ENCODE data around the gene LTBP3. TPM values are rescaled to one million over a fixed set of nuclear protein-coding genes. Genes with fewer than 3 reads are reported as not detected.

LTBP3 gene
- polyA plus RNA-seq (ENCODE audit: insufficient read length in 12 of 12) = 100 to 1,000 TPM in 9 of 12 donors, 10 to 100 TPM in 2, not detected in 1; 95.8 to 250 (median 124) TPM
- long read RNA-seq, donor 1, transcript LTBP3-214 (10 exons, 1,889 nt) = major isoform, 5 of 30 reads
- long read RNA-seq, donor 1, partial matches to known transcripts = 22 of 30 reads
- long read RNA-seq, donor 1, other reads (novel, unspliced or antisense) = 0 of 30 reads
- long read RNA-seq, donor 2, partial matches to known transcripts = 24 of 32 reads
- long read RNA-seq, donor 2, other reads (novel, unspliced or antisense) = 0 of 32 reads
- long read RNA-seq, donor 3, partial matches to known transcripts = 128 of 131 reads
- long read RNA-seq, donor 3, other reads (novel, unspliced or antisense) = 0 of 131 reads
- long read RNA-seq, donor 4, partial matches to known transcripts = 23 of 25 reads
- long read RNA-seq, donor 4, other reads (novel, unspliced or antisense) = 0 of 25 reads
- long read RNA-seq, donor 5 = 0 reads
- long read RNA-seq, donor 6, partial matches to known transcripts = 28 of 31 reads
- long read RNA-seq, donor 6, other reads (novel, unspliced or antisense) = 0 of 31 reads
- long read RNA-seq, donor 7, partial matches to known transcripts = 24 of 29 reads
- long read RNA-seq, donor 7, other reads (novel, unspliced or antisense) = 0 of 29 reads
- long read RNA-seq, donor 8, partial matches to known transcripts = 320 of 320 reads
- long read RNA-seq, donor 8, other reads (novel, unspliced or antisense) = 0 of 320 reads
- long read RNA-seq, donor 9, partial matches to known transcripts = 16 of 18 reads
- long read RNA-seq, donor 9, other reads (novel, unspliced or antisense) = 0 of 18 reads
- long read RNA-seq, donor 10, partial matches to known transcripts = 30 of 39 reads
- long read RNA-seq, donor 10, other reads (novel, unspliced or antisense) = 7 of 39 reads
- long read RNA-seq, donor 11, partial matches to known transcripts = 154 of 187 reads
- long read RNA-seq, donor 11, other reads (novel, unspliced or antisense) = 27 of 187 reads

DNA sequence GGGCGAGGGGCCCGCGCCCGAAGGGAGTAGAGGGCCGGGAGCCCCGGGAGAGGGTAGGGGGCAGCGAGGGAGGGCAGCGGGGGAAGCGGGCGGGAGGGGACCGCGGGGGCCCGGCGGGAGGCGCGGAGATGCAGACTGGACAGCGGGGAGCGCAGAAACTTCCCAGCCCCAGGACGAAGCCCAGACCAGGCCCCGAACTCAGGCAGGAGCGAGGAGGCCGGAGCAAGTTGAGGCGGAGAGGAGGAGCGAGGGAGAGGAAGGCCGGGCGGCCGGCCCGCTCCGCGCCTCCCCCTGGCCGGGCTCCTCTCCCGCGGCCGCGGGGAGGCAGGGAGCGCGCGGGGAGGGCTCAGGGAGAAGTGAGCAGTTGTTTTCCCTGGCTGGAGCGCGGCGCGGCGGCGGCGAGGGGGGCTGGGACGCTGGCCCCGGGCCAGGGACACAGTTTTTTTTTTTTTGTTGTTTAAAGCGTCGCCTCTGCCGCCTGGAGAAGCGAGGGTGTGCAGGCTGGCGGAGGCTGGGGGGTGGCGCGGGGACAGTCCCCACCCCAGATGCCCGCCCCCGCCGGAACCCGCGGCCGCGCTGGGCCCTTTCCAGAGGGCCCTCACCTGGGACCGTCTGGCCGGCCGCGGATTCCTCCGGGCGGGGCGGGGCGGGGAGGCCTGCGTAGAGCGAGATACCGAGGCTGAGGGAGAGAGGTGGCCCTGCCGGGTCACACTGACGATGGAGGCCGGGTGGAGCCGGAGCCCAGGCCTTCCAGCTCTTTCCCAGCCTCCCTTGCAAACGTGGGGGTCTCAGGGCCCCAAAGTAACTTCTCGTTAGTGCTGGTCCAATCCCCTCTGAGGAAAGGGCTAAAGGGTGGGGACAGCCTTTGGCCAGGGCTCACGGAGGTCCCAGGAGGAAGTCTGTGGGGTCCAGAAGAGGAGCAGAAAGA is at the start of gene LTBP3:
TSS of gene LTBP3 (minus strand) at position 358 of the 928 bp plus-strand sequence. CDS start 400 bp downstream, outside the sequence.
- peak; percentile 88 for DNase-seq

- peak; percentile 92 for DNase-seq
These were observed 48.9 kb upstream of the LTBP3 start for GRCh38 chr11:65606876-65607613.

DNA sequence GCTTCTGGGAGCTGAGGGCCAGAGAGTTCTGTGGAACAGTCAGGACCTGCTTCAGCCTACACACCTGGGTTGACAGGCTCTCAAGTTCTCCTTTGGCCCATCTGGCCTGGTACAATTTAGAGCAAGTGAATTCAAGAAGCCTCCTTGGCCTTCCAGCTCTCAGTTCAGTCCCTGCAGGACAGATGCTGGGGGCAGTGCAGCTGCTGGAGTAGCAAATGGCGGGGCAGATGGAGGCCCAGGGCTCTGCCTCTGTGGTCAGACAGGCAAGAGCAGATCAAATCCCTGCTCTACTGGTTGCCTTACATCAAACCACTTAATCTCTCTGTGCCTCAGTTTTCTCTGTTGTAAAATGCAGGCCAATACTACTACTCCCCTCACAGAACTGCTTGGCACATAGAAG is 46.1 kb upstream of the LTBP3 start:
- no peak for DNase-seq

GRCh38 chr11:65599955-65600246 is 41.7 kb upstream of the LTBP3 start:
- no peak for DNase-seq

GRCh38 chr11:65599216-65599954 is 41.2 kb upstream of the LTBP3 start:
- DNase-seq = no peak

- no peak for DNase-seq
These were observed 40.1 kb upstream of the LTBP3 start for GRCh38 chr11:65598258-65598699.

GRCh38 chr11:65596520-65596919 is 38.4 kb upstream of the LTBP3 start:
- DNase-seq = no peak

DNA sequence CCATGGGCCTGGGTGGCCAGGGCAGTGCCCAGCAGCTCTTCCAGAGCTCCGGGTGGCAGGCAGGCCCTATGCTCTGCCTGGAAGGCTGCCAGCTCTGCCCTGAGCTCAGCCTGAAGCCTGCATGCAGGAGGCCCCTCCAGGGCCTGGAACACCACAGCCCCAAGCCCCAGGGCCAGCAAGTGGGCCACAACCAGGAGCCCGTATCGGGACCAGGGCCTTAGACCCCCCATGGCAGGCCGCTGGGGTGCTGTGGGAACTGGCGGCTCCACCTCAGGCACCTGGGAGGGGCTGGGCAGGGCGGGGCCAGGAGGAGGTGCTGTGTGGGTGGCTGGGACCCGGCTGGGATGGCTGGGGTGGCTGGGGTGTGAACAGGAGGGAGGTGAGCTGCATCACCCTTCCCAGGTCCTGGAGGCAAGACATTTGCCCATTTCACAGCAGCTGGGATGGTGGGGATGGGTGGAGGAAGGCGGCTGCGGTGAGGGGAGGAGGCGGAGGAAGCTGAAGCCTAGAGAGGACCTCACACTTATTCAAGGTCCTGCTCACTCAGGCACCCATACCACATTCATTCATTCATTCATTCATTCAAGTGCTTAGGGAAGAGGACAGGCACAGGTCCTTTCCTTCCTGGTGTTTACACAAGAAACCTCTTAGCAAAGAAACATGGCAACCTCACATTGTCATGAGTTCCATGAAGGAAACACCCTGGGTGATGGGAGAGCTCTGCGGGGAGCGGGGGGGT is 37.6 kb upstream of the LTBP3 start, which contains the start of gene KCNK7:
TSS of gene KCNK7 (minus strand) at position 258 of the 739 bp plus-strand sequence. CDS start at position 230, 28 bp downstream.
- no peak for DNase-seq

GRCh38 chr11:65595131-65595530 is 37.0 kb upstream of the LTBP3 start:
- no peak for DNase-seq

GRCh38 chr11:65593518-65594414 is 35.6 kb upstream of the LTBP3 start:
- no peak for DNase-seq

DNA sequence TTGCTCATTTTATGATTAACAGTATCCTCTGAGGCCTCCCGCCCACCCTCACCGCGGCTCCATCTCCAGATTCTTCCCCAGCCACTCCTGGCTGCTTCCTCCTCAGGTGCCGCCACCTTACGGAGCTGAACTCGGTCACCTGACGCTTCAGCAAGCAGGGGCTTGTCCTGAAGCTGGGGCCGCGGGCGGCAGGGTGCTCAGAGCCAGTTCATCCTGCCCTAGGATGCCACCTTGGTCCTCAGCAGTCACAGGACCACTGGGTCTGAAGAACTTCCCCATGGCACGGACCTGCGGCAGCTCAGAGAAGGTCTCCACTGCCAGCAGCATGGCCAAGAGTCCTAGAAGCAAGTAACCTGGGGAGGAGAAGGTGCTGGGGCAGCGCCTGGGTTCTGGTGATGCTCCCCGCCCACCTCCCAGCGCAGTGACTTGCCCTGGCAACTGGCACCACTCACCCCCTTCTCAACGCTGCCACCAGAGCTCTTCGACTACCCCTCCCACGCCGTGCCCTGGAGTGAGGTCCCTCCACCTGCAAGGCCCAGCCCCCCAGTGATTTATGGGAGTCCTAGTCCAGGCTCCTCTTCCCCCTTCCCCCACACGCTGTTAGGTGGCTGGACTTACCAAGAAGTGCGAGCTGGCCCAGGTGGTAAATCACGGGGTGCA is 34.8 kb upstream of the LTBP3 start:
- DNase-seq = no peak

GRCh38 chr11:65591939-65592857 is 34.0 kb upstream of the LTBP3 start:
- DNase-seq = no peak

DNA sequence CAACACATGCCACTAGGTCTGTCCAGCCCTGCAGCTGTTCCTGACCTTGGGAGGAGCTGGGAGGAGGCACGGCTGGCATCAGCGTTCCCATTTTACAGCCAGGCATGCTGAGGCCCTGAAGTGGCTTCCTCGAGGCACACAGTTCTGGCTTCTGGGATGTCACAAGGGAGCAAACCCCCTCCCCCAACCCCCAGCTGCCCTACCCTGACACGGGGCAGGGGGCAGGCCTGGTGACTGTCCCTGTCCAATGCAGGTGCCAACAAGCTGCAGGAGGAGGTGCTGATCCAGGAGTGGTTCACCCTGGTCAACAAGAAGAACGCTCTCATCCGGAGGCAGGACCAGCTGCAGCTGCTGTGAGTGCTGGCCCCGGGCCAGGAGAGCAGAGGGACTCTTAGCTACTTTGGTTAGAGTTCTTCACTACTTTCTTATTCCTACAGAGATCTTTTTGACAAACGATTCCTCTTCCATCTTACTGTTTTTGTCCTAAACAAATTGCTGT is 32.1 kb upstream of the LTBP3 start:
- DNase-seq = peak; percentile 82

DNA sequence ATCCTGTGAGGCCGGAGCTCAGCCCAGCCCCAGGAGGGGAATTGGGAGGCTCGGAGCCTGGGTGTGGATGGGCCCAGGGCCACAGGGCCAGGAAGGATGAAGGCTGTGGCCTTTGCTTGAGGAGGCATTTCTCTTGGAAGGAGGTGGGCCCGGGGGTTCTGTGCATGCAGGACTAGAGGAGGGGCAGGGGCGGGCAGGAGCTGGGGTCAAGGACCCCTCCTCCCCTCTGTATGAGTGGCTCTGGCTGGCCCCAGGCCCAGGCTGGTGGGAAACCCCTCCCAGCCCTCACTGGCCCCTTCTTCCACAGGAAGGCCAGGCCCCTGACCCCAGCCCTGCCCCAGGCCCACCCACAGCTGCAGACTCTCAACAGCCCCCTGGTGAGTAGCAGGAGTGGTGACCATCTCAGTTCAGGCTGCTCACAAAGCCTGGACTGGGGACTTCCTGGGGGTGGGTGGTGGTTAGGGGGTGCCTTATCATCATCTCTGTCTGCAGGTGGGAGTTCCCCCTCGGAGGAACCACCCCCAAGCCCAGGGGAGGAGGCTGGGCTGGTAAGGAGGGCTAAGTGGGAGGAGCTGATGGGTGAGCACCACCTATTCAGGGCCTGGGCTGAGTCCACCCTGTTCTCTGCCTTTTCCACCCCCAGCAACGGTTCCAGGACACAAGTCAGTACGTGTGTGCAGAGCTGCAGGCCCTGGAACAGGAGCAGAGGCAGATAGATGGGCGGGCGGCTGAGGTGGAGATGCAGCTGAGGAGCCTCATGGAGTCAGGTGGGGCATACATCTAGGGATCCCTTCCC is 31.5 kb upstream of the LTBP3 start:
- no peak for DNase-seq

Measured in muscle of arm (tissue), 14 donors.